H1 (cell line): ENCODE data around the gene DXO. TPM values are rescaled to one million over a fixed set of nuclear protein-coding genes. Genes with fewer than 3 reads are reported as not detected.

Experiments
- GTF2F1 ChIP-seq: IDR thresholded peaks from 2 replicates; pipeline ENCODE4 v1.6.1; 2012; ENCODE audit warnings: low read depth, low read length, improper control_type of control experiment, borderline replicate concordance
- SP4 ChIP-seq: IDR thresholded peaks from 2 replicates; pipeline ENCODE4 v1.6.1; 2012; ENCODE audit warnings: low read length, inconsistent platforms
- SUZ12 ChIP-seq: fragments of 200-600 bp; sonication (generic); IDR thresholded peaks from 2 replicates; pipeline ENCODE4 v1.6.1; 2012; ENCODE audit warnings: mild to moderate bottlenecking, inconsistent platforms, low read length, moderate library complexity, mixed read lengths
- TBP ChIP-seq: IDR thresholded peaks from 2 replicates; pipeline ENCODE4 v1.6.1; 2011; ENCODE audit warnings: low read depth, low read length, improper control_type of control experiment
- polyA plus RNA-seq, 7 experiments: library from polyadenylated mRNA; depleted of rRNA in 3 of 7; stranded (reverse) in 5 of 7; unstranded in 2 of 7; fragments of >200 nt in 5 of 7; fragments of 200-250 nt in 2 of 7; gene quantifications; 1 replicate in 5 of 7; 2 replicates in 1 of 7; 4 replicates in 1 of 7; pipeline versions ENCODE4 v1.2.1 to v1.2.3, GENCODE V29; 2011 to 2013; ENCODE audit warnings: missing spikeins in 2 of 7, mixed read lengths in 2 of 7
- total RNA-seq: library from RNA; stranded (reverse); fragmentation: NEBNext Ultra II Directional; extraction: Animal tissue kit (Norgen Biotek cat#: 25700); gene quantifications from 2 replicates; pipeline ENCODE4 v1.2.1, GENCODE V29; 2021

Gene DXO
- total and polyA plus RNA-seq, 2 of the 8 experiments (the other 6 are each of a cell fraction or from before 2014, with no cell fraction given) = 14.7 to 23.9 TPM

DNA sequence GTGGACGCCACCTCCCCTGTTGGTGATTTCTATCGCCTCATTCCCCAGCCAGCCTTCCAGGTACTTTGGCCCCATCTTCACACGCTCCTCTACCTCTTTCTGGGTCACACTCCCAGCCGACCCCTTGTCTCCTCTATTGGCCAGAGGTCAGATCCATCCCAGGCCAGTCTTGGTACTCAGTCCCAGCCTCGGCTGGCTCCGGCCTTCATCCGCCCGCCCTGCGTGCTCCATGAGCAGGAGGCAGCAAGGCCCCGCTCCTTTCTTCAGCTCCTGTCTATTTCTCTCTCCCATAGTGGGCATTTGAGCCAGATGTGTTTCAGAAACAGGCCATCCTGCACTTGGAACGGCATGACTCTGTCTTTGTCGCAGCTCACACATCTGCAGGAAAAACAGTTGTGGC, 10.3 kb downstream of the DXO start (continued):
- TF ChIP-seq SP4 = no peak
- TF ChIP-seq SUZ12 = no peak
- no peak for TF ChIP-seq GTF2F1
- TF ChIP-seq TBP = no peak
